K562 (cell line): ENCODE data around the gene ZCCHC8. TPM values are rescaled to one million over a fixed set of nuclear protein-coding genes. Genes with fewer than 3 reads are reported as not detected.

ENCODE experiments used
- ATAC-seq: fragments of 200-7000 bp; cut with Tn5 transposase; 3 replicates; pipeline ENCODE4 v1.9.1; 2020; ENCODE audit warnings: moderate library complexity
- BruUV-seq: library from RNA; stranded (reverse); fragments of 400-500 nt; replicated peaks from 2 replicates; lab custom pipeline; 2021; lab: Mats Ljungman, UMichigan
- CTCF ChIA-PET: fragments of 300-600 bp; formaldehyde crosslinking; extraction: SDS; loops from one replicate; lab custom pipeline; 2021; ENCODE audit warnings: low intra/inter-chr PET ratio; lab: Yijun Ruan, JAX
- POLR2A ChIA-PET: fragments of 300-600, 350-650 bp; sonication (Branson Sonifier 250); formaldehyde crosslinking; extraction: SDS; loops from one replicate; lab custom pipeline; 2021; ENCODE audit warnings: antibody characterized with exemption, inconsistent platforms; lab: Yijun Ruan, JAX
- DNase-seq, 4 experiments: peaks; one replicate each; pipeline versions ENCODE4 v3.0.0 to v3.0.0-alpha.2; 2011 to 2018; ENCODE audit warnings: low spot score in 3 of 4, mixed read lengths in 3 of 4; ENCODE audit errors: extremely low read depth in 1 of 4
- FAIRE-seq: peaks from 2 replicates; lab custom pipeline; 2011; peaks lifted over from hg19 to GRCh38; lab: Jason Lieb, UNC
- H2AFZ ChIP-seq: 2 replicates; pipeline ENCODE4 v1.6.0; 2011; ENCODE audit warnings: low read depth, low read length, control low read depth, inconsistent platforms
- H3K27ac ChIP-seq: fragments of 200-600 bp; 3 replicates; pipeline ENCODE4 v1.8.0; 2011; ENCODE audit warnings: low read depth, mild to moderate bottlenecking, control low read depth, inconsistent platforms, low read length, moderate library complexity, mixed read lengths; ENCODE audit errors: extremely low read depth
- H3K27me3 ChIP-seq, 2 experiments: fragments of 300-600 bp in 1 of 2; 2 replicates in 1 of 2; 3 replicates in 1 of 2; pipeline versions ENCODE4 v1.6.0 to v1.8.0; 2011; ENCODE audit warnings: inconsistent platforms in 2 of 2, low read length in 2 of 2, mild to moderate bottlenecking in 1 of 2, mixed read lengths in 1 of 2, moderate library complexity in 1 of 2; ENCODE audit not compliant: control insufficient read depth in 2 of 2, insufficient read depth in 2 of 2
- H3K36me3 ChIP-seq: fragments of 300-600 bp; 3 replicates; pipeline ENCODE4 v1.8.0; 2011; ENCODE audit warnings: mild to moderate bottlenecking, low read length, inconsistent platforms; ENCODE audit not compliant: control insufficient read depth, insufficient read depth
- H3K4me1 ChIP-seq, 2 experiments: fragments of 200-600 bp in 1 of 2; replicated peaks in 1 of 2; 2 replicates in 1 of 2; 3 replicates in 1 of 2; pipeline versions ENCODE4 v1.5.1 to v1.8.0; 2011; ENCODE audit warnings: inconsistent platforms in 2 of 2, low read length in 2 of 2, mild to moderate bottlenecking in 1 of 2, mixed read lengths in 1 of 2, moderate library complexity in 1 of 2; ENCODE audit not compliant: control insufficient read depth in 2 of 2, insufficient read depth in 2 of 2
- H3K4me2 ChIP-seq: 2 replicates; pipeline ENCODE4 v1.6.1; 2011; ENCODE audit warnings: low read length, control low read depth, inconsistent platforms, mixed read lengths; ENCODE audit not compliant: insufficient read depth
- H3K4me3 ChIP-seq: fragments of 200-600 bp; sonication (generic), shearing (Covaris generic); 2 replicates; pipeline ENCODE4 v1.5.1; 2016; ENCODE audit warnings: control low read depth, inconsistent platforms
- H3K79me2 ChIP-seq: fragments of 200-600 bp; 3 replicates; pipeline ENCODE4 v1.8.0; 2011; ENCODE audit warnings: low read length, inconsistent platforms; ENCODE audit not compliant: control insufficient read depth, insufficient read depth
- H3K9ac ChIP-seq, 2 experiments: 2 replicates each; pipeline versions ENCODE4 v1.6.0 to v1.6.1; 2011; ENCODE audit warnings: low read depth in 2 of 2, low read length in 2 of 2, control low read depth in 1 of 2, inconsistent platforms in 1 of 2, mild to moderate bottlenecking in 1 of 2, mixed read lengths in 1 of 2; ENCODE audit not compliant: insufficient read depth in 1 of 2
- H3K9me1 ChIP-seq: one replicate; pipeline ENCODE4 v1.6.0; 2011; ENCODE audit warnings: inconsistent platforms, mild to moderate bottlenecking, low read length, moderate library complexity; ENCODE audit not compliant: control insufficient read depth, insufficient read depth
- H3K9me3 ChIP-seq: replicated peaks from 2 replicates; pipeline ENCODE4 v1.5.1; 2011; ENCODE audit warnings: low read depth, low read length, inconsistent platforms; ENCODE audit not compliant: control insufficient read depth, insufficient read depth
- H4K20me1 ChIP-seq: replicated peaks from 2 replicates; pipeline ENCODE4 v1.6.1; 2011; ENCODE audit warnings: low read length, inconsistent platforms, mixed read lengths; ENCODE audit not compliant: control insufficient read depth, insufficient read depth
- CBFA2T2 ChIP-seq: fragments of 450-650 bp; conservative IDR thresholded peaks from 2 replicates; pipeline ENCODE4 v1.6.1; 2017; ENCODE audit warnings: mild to moderate bottlenecking
- GABPA ChIP-seq: fragments of 200-800 bp; sonication (Bioruptor generic); conservative IDR thresholded peaks from 2 replicates; pipeline ENCODE4 v1.6.1; 2016; ENCODE audit warnings: low read depth, missing genetic modification characterization, missing compliant biosample characterization
- HDGF ChIP-seq: fragments of 450-650 bp; IDR thresholded peaks from 2 replicates; pipeline ENCODE4 v1.6.1; 2016
- NFE2 ChIP-seq: IDR thresholded peaks from 2 replicates; pipeline ENCODE4 v1.6.1; 2014; ENCODE audit warnings: antibody characterized with exemption, low read depth
- TCF3 ChIP-seq: sonication (generic); formaldehyde crosslinking; IDR thresholded peaks from 2 replicates; pipeline ENCODE4 v1.4.0; 2020; ENCODE audit warnings: mild to moderate bottlenecking, missing genetic modification reagents
- WHSC1 ChIP-seq: IDR thresholded peaks from one replicate; pipeline ENCODE4 v1.6.1; 2012; ENCODE audit warnings: low read length, control low read depth, inconsistent platforms
- ZKSCAN8 ChIP-seq: fragments of 200-800 bp; sonication (Bioruptor generic); IDR thresholded peaks from 2 replicates; pipeline ENCODE4 v1.6.1; 2016; ENCODE audit warnings: missing genetic modification characterization, missing compliant biosample characterization
- ZNF274 ChIP-seq: IDR thresholded peaks from 2 replicates; pipeline ENCODE4 v1.6.1; 2011; ENCODE audit warnings: low read depth, mild to moderate bottlenecking, low read length, moderate library complexity, borderline replicate concordance
- WGBS: fragments of 100-300 bp; shearing (Covaris generic); methylation state at CpG from one replicate; pipeline ENCODE4 v1.1.6; 2016; ENCODE audit warnings: low coverage, mixed read lengths; ENCODE audit not compliant: insufficient coverage; ENCODE audit errors: missing lambda C conversion rate; 5-methylcytosine and 5-hydroxymethylcytosine counted together
- in situ Hi-C: fragments of 300-500 bp; cut with MboI; formaldehyde crosslinking; loops from 4 replicates; pipeline ENCODE4 v1.15.0; 2018; ENCODE audit warnings: inconsistent platforms, mixed read lengths
- intact Hi-C: fragments of 100-400 bp; cut with micrococcal nuclease; formaldehyde crosslinking; loops from 2 replicates; pipeline ENCODE4 v1.14.2; 2022
- polyA plus RNA-seq, 8 experiments: library from polyadenylated mRNA; depleted of rRNA in 4 of 8; stranded (reverse) in 5 of 8; unstranded in 3 of 8; fragments of >200 nt; fragmentation: Nextera tagmentation in 2 of 8; fragmentation: Illumina TruSeq in 1 of 8; extraction: Ambion mirVana in 2 of 8; extraction: Trizol in 1 of 8; gene quantifications; 2 replicates each; pipeline versions ENCODE4 v1.2.1 to v1.2.3, GENCODE V29; 2011 to 2014; ENCODE audit warnings: inconsistent platforms in 1 of 8, missing spikeins in 1 of 8
- total RNA-seq, 7 experiments: library from RNA; depleted of rRNA in 6 of 7; stranded (reverse); fragments of >200 nt in 6 of 7; fragmentation: Illumina TruSeq in 2 of 7; extraction: Trizol in 2 of 7; gene quantifications; 2 replicates each; pipeline versions ENCODE4 v1.2.1 to v1.2.3, GENCODE V29; 2011 to 2021; ENCODE audit warnings: low replicate concordance in 1 of 7
- TF ChIP-seq, protein P1 (sequence below): fragments of 150-350 bp; conservative IDR thresholded peaks from 2 replicates; pipeline ENCODE4 v1.6.1; 2014; ENCODE audit warnings: low read length
- TF ChIP-seq, protein P2 (sequence below): fragments of 250-450 bp; sonication (Bioruptor Pico); IDR thresholded peaks from 2 replicates; pipeline ENCODE4 v1.5.1; 2021; ENCODE audit warnings: mild to moderate bottlenecking

Gene ZCCHC8
- total and polyA plus RNA-seq, 9 of the 15 experiments (the other 6 are each of a cell fraction or from before 2014, with no cell fraction given), result 14.8 to 50.9 (median 34.1) TPM

DNA sequence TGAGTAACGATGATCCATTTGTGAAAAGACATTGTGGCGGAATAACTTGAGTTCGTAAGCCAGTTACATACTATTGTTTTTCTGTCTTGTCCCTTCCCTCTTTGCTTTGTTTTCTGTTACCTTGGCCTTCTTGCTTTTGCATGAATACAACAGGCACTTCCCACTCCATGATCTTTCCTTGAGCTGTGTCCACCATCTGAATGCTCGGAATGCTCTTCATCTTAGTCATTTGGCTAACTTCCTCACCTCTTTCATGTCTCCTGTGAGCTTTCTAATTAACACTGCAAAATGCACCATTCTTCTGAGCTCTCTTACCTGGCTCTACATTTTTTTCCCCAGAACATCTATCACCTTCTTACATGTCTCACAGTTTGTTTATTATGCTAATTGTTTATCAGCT, 36.3 kb upstream of the ZCCHC8 start:
- no peak for TF ChIP-seq GABPA
- TF ChIP-seq, all 486 proteins: peak for 0
- ATAC-seq (no peak), FAIRE-seq (no peak), DNase-seq (no peak)
- H4K20me1 ChIP-seq, result no peaks in the 10 kb centered on the region; the same call in 1 of the 2 replicates
- H2AFZ ChIP-seq, result no peak overlapping the region
- no peaks in the 10 kb centered on the region for H3K9me3 ChIP-seq
- peaks cover 10% of the 10 kb centered on the region for H3K79me2 ChIP-seq
- H3K9me1 ChIP-seq, result no peaks in the 10 kb centered on the region
- H3K4me2 ChIP-seq, result no peak overlapping the region
- CTCF ChIA-PET, result no interaction called here
- in situ Hi-C loops, result no loop called here
- no peaks in the 10 kb centered on the region for H3K27me3 ChIP-seq
- intact Hi-C loops, result no loop called here
- no TSS peak for BruUV-seq
- no peak overlapping the region for H3K9ac ChIP-seq
- H3K36me3 ChIP-seq, result peaks cover 80% of the 10 kb centered on the region
- H3K27ac ChIP-seq, result no peak overlapping the region
- no peaks in the 10 kb centered on the region for H3K4me1 ChIP-seq
- POLR2A ChIA-PET, result interaction anchor here (0.8 to 3.2 kb wide), 6 partner anchors 9 to 36 kb away, joined by 3 to 18 read pairs (median 6); partner anchors contain the start of genes KNTC1 and RSRC2
- H3K4me3 ChIP-seq, result no peak overlapping the region
- 95% methylated on average over 4 of the region's 4 CpGs for WGBS

DNA sequence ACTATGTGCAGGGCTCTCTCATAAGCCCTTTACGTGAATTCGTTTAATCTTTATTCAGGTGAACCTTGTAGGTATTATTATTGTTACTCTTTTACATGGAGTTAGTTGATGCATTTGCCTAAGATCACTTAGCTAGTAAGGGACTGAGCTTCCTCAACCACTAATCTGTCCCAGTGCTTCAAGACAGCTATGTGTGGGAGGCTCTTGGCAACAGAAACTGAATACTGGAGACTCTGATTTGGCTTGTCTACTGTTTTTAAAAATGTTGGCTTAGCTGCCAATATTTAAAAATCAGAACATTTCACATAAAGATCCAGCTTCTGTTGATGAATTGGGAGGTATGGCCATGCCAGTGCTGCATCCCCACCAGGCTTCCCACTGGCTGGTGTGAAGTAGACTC, 33.1 kb upstream of the ZCCHC8 start:
- Histone ChIP-seq H3K9ac (no peak overlapping the region), H3K79me2 (peaks cover 37% of the 10 kb centered on the region), H2AFZ (no peak overlapping the region), H3K27me3 (no peaks in the 10 kb centered on the region), H3K4me1 (no peaks in the 10 kb centered on the region), H3K36me3 (peaks cover 90% of the 10 kb centered on the region), H3K27ac (no peak overlapping the region), H3K9me3 (no peaks in the 10 kb centered on the region), H3K4me3 (no peak overlapping the region), H4K20me1 (no peaks in the 10 kb centered on the region; the same call in 1 of the 2 replicates), H3K9me1 (no peaks in the 10 kb centered on the region), H3K4me2 (no peak overlapping the region)
- FAIRE-seq (no peak), ATAC-seq (no peak), DNase-seq (no peak)
- BruUV-seq, result no TSS peak
- ChIA-PET POLR2A (interaction anchor here (0.8 kb wide), 1 partner anchor 11 kb away, joined by 3 read pairs; no protein-coding TSS in a partner anchor), CTCF (no interaction called here)
- in situ Hi-C loops (no loop called here), intact Hi-C loops (no loop called here)
- 85% methylated on average over 2 of the region's 2 CpGs for WGBS
- TF ChIP-seq ZKSCAN8 (no peak), NFE2 (no peak), CBFA2T2 (no peak), HDGF (no peak), WHSC1 (no peak), TCF3 (no peak), ZNF274 (no peak)
- TF ChIP-seq, protein P1, sequence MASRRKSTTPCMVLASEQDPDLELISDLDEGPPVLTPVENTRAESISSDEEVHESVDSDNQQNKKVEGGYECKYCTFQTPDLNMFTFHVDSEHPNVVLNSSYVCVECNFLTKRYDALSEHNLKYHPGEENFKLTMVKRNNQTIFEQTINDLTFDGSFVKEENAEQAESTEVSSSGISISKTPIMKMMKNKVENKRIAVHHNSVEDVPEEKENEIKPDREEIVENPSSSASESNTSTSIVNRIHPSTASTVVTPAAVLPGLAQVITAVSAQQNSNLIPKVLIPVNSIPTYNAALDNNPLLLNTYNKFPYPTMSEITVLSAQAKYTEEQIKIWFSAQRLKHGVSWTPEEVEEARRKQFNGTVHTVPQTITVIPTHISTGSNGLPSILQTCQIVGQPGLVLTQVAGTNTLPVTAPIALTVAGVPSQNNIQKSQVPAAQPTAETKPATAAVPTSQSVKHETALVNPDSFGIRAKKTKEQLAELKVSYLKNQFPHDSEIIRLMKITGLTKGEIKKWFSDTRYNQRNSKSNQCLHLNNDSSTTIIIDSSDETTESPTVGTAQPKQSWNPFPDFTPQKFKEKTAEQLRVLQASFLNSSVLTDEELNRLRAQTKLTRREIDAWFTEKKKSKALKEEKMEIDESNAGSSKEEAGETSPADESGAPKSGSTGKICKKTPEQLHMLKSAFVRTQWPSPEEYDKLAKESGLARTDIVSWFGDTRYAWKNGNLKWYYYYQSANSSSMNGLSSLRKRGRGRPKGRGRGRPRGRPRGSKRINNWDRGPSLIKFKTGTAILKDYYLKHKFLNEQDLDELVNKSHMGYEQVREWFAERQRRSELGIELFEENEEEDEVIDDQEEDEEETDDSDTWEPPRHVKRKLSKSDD, result no peak
- TF ChIP-seq, protein P2, sequence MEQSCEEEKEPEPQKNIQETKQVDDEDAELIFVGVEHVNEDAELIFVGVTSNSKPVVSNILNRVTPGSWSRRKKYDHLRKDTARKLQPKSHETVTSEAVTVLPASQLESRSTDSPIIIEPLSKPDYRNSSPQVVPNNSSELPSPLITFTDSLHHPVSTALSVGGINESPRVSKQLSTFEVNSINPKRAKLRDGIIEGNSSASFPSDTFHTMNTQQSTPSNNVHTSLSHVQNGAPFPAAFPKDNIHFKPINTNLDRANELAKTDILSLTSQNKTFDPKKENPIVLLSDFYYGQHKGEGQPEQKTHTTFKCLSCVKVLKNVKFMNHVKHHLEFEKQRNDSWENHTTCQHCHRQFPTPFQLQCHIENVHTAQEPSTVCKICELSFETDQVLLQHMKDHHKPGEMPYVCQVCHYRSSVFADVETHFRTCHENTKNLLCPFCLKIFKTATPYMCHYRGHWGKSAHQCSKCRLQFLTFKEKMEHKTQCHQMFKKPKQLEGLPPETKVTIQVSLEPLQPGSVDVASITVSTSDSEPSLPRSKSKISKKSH (CRISPR knock-in tag), result no peak
